Activated naive CD8-positive, alpha-beta T cell treated with anti-CD3 and anti-CD28 coated beads, Interleukin-2, amount 50 U/mL, for 24 hours (primary cell): Measurements from ENCODE around the gene TAF1D.
"Not testable (repeated sequence)": the region's sequence is repeated elsewhere in the genome, so short reads cannot be mapped to it uniquely, and the experiment has no call there.

Source experiments
- ATAC-seq: fragments of 150-1000 bp; cut with Tn5 transposase; one replicate; pipeline ENCODE4 v1.10.0; 2021
- DNase-seq: peaks from one replicate; pipeline ENCODE4 v3.0.0; 2021
- H3K27ac Mint-ChIP-seq: one replicate; pipeline ENCODE4 v1.8.0; 2021; ENCODE audit warnings: mild to moderate bottlenecking, mixed read lengths
- H3K27me3 Mint-ChIP-seq: one replicate; pipeline ENCODE4 v1.8.0; 2021; ENCODE audit warnings: mixed read lengths
- H3K36me3 Mint-ChIP-seq: one replicate; pipeline ENCODE4 v1.8.0; 2021; ENCODE audit warnings: low read depth, mixed read lengths
- H3K4me1 Mint-ChIP-seq: one replicate; pipeline ENCODE4 v1.8.0; 2021; ENCODE audit warnings: mixed read lengths
- H3K4me3 Mint-ChIP-seq: one replicate; pipeline ENCODE4 v1.8.0; 2021; ENCODE audit warnings: mild to moderate bottlenecking, moderate library complexity, mixed read lengths
- H3K9me3 Mint-ChIP-seq: one replicate; pipeline ENCODE4 v1.8.0; 2021; ENCODE audit warnings: mixed read lengths

The TAF1D gene

DNA sequence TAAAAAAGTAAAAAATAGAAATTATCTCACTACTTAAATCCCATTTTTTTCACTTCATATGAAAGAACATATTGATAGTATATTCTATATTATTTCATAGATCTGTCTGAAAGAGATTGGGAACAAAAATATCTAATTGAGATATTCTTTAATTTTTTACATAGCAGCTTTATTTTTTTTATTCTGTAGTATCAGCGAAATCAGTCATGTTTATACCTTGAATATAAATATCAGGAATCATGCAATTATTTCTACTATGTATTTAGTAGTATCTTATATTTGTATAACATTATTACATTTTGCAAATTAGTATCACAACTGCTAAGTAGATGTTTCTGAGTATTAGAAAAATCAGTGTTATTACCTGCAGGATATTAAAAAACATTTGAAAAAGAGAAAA lies 20.6 kb upstream of the TAF1D start:
- Mint-ChIP-seq H3K27ac (no peak overlapping the region), H3K27me3 (no peaks in the 10 kb centered on the region), H3K4me1 (no peaks in the 10 kb centered on the region), H3K4me3 (no peak overlapping the region), H3K9me3 (peaks cover 3% of the 10 kb centered on the region), H3K36me3 (peaks cover 39% of the 10 kb centered on the region)
- no peak for DNase-seq
- no peak for ATAC-seq

DNA sequence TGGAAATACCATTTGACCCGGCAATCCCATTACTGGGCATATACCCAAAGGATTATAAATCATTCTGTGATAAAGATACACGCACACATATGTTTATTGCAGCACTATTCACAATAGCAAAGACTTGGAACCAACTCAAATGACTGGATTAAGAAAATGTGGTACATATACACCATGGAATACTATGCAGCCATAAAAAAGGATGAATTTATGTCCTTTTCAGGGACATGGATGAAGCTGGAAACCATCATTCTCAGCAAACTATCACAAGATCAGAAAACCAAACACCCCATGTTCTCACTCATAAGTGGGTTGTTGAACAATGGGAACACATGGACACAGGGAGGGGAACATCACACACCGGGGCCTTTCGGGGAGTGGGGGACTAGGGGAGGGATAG lies 17.8 kb upstream of the TAF1D start:
- not testable (repeated sequence) for DNase-seq, ATAC-seq, H3K4me1 Mint-ChIP-seq, H3K4me3 Mint-ChIP-seq, H3K27me3 Mint-ChIP-seq, H3K27ac Mint-ChIP-seq, H3K9me3 Mint-ChIP-seq
- peaks cover 41% of the 10 kb centered on the region for H3K36me3 Mint-ChIP-seq

DNA sequence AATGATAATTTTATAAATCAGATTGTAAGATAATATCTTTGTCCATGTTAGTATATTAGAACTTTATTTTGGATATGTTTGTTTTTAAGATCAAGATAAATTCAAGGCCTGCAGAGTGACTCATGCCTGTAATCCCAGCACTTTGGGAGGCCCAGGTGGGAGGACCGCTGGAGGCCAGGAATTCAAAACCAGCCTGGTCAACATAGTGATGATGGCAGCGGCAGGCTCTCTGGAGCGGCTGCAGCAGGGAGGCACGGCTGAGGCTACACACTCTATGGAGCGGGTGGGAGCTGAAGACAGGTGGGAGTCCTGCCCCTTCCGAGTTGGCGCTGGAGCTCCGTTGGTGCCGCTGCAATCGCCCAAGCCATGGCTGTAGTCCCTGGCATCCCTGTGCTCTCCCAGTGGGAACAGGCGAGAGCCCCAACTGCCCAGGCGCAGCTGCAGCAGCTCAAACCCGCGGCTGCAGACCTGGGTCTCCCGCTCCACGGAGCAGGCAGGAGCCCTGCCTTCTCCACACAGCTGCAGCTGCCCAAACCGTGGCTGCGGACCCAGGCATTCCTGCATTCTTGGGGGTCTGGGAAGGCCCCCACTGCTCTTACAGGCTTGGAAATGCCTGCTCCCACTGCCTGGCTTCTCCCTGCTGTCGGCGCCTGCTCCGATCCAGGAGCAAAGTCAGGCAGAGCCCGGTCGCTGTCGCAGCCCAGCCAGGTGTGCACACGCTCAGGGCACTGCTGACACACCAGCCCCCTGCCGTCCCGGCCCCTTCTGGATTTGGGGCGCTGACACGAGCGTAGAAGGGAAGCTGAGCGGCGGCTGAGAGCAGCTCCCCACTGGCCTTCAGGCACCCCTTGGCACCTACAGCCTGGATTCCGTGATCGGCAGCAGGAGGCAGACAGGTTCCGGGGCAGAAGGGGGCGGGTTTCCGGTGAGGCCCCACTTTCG lies 16.9 kb upstream of the TAF1D start:
- Mint-ChIP-seq H3K27ac (no peak overlapping the region), H3K4me3 (no peak overlapping the region), H3K27me3 (no peaks in the 10 kb centered on the region), H3K4me1 (no peaks in the 10 kb centered on the region), H3K36me3 (peaks cover 37% of the 10 kb centered on the region), H3K9me3 (no peaks in the 10 kb centered on the region)
- ATAC-seq: no peak
- DNase-seq: no peak

DNA sequence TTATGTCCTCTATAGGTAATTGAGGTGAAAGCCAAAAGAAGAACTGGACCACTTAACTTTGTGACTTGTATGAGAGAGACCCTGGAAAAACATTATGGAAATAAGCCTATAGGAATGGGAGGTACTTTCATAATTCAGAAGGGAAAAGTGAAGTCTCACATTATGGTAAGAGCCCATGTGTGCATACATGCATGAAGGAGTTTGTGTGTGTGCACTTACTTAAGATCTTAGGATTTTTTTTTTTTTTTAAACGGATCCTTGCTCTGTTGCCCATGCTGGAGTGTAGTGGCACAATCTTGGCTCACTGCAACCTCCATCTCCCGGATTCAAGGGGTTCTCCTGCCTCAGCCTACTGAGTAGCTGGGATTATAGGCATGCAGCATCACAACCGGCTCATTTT lies 16.0 kb upstream of the TAF1D start:
- Mint-ChIP-seq H3K4me1 (no peaks in the 10 kb centered on the region), H3K4me3 (no peak overlapping the region), H3K9me3 (no peaks in the 10 kb centered on the region), H3K36me3 (peaks cover 40% of the 10 kb centered on the region), H3K27me3 (no peaks in the 10 kb centered on the region), H3K27ac (no peak overlapping the region)
- no peak for DNase-seq
- no peak for ATAC-seq

DNA sequence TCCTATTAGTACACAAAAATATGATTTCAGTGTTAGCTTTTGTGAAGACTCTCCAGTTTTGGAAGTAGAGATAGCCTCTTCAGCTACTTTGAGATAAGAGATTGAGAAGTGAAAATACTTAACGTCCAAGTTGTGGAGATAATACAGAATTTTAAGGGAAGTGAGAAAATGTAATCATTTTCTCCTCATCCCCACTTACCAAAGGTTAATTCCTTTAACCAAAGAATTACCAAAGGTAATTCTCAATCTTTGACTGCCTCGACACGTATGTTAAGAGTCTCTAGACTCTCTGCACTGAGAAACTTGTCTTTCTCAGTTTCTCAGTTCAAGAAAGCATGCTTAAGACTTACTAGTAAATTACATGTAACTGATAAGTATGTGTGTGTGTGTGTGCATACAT lies 15.5 kb upstream of the TAF1D start:
- H3K36me3 Mint-ChIP-seq: peaks cover 42% of the 10 kb centered on the region

DNA sequence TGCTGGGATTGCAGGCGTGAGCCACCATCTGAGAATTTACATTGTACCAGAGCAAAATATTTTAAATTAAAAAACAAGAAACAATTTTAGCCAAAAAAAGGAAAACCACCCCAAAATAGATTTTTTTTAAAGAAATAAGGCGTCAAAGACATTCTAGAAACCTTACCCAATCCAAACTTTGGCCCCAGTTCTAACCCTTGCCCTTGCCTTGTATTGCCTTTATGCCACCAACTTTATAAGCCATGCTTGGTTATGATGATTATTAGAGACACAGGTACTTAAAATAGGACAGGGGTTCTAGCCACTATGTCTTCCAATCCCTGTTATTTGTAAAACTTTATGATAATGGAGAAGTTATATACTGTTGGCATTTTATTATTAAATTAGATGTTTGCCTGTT lies 11.9 kb upstream of the TAF1D start:
- H3K4me3 Mint-ChIP-seq: no peak overlapping the region
- H3K9me3 Mint-ChIP-seq: no peaks in the 10 kb centered on the region
- no peak for ATAC-seq
- H3K36me3 Mint-ChIP-seq: peaks cover 31% of the 10 kb centered on the region
- no peaks in the 10 kb centered on the region for H3K4me1 Mint-ChIP-seq
- no peaks in the 10 kb centered on the region for H3K27me3 Mint-ChIP-seq
- no peak overlapping the region for H3K27ac Mint-ChIP-seq
- DNase-seq: no peak

More for the DNA sequence above, 15.5 kb upstream of the TAF1D start:
- ATAC-seq: no peak
- H3K27me3 Mint-ChIP-seq: no peaks in the 10 kb centered on the region
- no peak overlapping the region for H3K27ac Mint-ChIP-seq
- no peak for DNase-seq
- no peaks in the 10 kb centered on the region for H3K4me1 Mint-ChIP-seq
- no peak overlapping the region for H3K4me3 Mint-ChIP-seq
- H3K9me3 Mint-ChIP-seq: no peaks in the 10 kb centered on the region

DNA sequence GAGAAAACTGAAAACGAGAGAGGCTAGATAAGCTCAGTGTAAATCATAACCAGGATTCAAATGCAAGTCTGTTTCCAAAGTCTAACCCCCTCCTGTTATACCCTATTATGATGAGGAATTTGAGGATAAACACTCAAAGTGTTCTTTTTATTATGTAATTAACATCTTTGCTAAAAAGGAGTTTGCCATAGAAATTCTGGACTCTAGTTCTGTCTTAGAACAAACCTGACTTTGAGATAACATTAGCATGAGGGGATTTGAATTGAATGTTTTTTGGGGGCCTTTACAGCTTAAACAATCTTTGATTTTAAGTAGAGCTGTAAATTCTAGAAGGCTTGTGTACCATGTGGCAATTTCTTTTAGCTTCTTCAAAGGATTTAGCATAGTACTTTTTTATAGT lies 9.7 kb upstream of the TAF1D start:
- DNase-seq: no peak
- Mint-ChIP-seq H3K9me3 (no peaks in the 10 kb centered on the region), H3K27me3 (no peaks in the 10 kb centered on the region), H3K4me1 (no peaks in the 10 kb centered on the region), H3K36me3 (peaks cover 18% of the 10 kb centered on the region), H3K27ac (no peak overlapping the region), H3K4me3 (no peak overlapping the region)
- ATAC-seq: no peak

DNA sequence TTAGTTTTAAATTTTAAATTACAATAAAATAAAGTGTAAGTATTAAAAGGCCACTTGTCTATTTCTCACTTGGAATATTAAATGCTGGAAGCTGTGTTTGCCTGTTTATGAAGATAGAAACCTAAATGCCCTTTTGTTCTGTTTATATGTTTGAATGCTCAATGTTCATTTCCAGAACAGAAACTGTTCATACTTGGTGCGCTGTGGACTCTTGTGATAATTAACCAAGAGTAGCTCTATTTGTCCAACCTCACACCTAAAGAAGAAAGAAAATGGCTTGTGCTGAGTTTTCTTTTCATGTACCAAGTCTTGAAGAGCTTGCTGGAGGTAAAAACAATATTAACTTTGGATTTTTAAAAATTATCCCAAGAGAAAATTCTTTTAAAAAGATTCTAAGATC lies 5.8 kb upstream of the TAF1D start:
- DNase-seq: no peak
- no peaks in the 10 kb centered on the region for H3K27me3 Mint-ChIP-seq
- no peak overlapping the region for H3K4me3 Mint-ChIP-seq
- peaks cover 12% of the 10 kb centered on the region for H3K36me3 Mint-ChIP-seq
- ATAC-seq: no peak
- no peaks in the 10 kb centered on the region for H3K9me3 Mint-ChIP-seq
- H3K27ac Mint-ChIP-seq: no peak overlapping the region
- peaks cover 22% of the 10 kb centered on the region for H3K4me1 Mint-ChIP-seq

DNA sequence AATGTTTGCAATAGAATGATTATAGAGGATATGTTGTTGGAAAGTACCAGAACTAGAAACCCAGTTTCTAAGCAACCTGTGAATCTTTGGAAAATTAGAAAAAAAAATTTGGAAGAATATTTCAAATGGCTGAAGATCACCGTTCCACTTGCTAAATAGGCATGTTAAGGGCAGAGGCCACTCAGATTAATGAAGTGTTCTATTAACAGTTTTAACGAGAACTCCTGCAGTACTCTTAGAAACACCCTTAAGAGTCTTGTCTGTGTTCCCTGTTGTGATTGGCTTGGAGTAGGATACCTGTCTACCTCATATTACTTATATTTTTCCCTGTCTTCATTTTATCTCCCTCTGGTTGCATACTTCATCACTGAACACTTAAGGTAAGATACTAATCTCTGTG lies 4.8 kb upstream of the TAF1D start:
- Mint-ChIP-seq H3K4me1 (peaks cover 25% of the 10 kb centered on the region), H3K9me3 (no peaks in the 10 kb centered on the region), H3K27ac (no peak overlapping the region), H3K4me3 (no peak overlapping the region), H3K36me3 (peaks cover 19% of the 10 kb centered on the region), H3K27me3 (no peaks in the 10 kb centered on the region)
- ATAC-seq: no peak
- DNase-seq: no peak

DNA sequence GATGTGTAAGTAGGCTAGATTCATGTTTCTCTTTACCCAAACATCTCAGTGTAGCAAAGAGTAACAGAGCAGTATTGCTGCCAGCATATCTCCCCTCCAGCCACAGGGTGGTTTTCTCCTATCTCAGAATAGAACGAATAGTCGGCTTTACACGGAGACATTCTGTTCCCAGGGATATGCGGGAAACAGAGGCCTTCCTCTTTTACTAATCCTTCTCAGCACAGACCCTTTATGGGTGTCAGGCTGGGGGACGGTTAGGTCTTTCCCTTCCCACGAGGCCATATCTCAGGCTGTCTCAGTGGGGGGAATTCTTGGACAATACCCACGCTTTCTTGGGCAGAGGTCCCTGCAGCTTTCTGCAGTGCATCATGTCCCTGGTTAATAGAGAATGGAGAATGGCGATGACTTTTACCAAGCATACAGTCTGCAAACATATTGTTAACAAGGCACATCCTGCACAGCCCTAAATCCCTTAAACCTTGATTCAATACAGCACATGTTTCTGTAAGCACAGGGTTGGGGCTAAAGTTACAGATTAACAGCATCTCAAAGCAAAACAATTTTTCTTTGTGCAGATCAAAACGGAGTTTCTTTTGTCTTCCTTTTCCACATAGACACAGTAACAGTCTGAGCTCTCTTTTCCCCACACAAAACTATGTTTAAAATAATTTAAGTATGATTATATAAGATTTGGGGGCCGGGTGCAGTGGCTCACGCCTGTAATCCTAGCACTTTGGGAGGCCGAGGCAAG lies 3.9 kb upstream of the TAF1D start:
- not testable (repeated sequence) for DNase-seq, H3K27ac Mint-ChIP-seq, ATAC-seq, H3K27me3 Mint-ChIP-seq, H3K9me3 Mint-ChIP-seq, H3K4me3 Mint-ChIP-seq
- H3K36me3 Mint-ChIP-seq: peaks cover 26% of the 10 kb centered on the region
- H3K4me1 Mint-ChIP-seq: peaks cover 30% of the 10 kb centered on the region

DNA sequence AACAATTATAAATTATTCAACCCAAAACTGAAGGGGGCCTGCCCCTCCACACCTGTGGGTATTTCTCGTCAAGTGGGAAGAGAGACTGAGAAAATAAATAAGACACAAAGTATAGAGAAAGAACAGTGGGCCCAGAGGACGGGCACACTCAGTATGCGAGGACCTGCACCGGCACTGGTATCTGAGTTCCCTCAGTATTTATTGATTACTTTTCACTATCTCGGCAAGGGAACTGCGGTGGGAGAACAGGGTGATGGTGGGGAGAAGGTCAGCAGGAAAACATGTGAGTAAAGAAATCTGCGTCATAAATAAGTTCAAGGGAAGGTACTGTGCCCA lies 3.3 kb upstream of the TAF1D start:
- Mint-ChIP-seq H3K4me1 (peaks cover 34% of the 10 kb centered on the region), H3K4me3 (no peak overlapping the region), H3K27me3 (no peaks in the 10 kb centered on the region), H3K36me3 (peaks cover 31% of the 10 kb centered on the region), H3K27ac (no peak overlapping the region), H3K9me3 (no peaks in the 10 kb centered on the region)
- ATAC-seq (no peak), DNase-seq (no peak)

DNA sequence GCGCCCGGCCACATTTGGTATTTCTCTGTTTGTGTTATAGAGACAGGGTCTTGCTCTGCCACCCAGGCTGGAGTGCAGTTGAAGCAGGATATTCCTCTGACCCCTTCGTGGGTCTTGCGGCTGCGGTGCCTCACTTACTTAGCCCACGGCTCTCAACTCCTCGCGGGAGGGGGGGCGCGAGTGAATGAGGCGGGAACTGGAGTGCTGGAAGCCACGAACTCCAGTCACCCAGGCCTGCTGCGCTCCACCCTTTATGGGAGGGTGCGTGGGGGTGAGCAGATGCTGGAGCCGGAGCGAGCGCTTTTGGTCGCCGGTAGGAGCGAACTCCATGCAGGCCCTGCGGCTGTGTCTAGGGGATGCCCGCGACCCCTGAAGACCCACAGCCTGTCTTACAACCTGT lies 2.0 kb upstream of the TAF1D start:
- H3K27ac Mint-ChIP-seq: no peak overlapping the region
- no peak for ATAC-seq
- peaks cover 43% of the 10 kb centered on the region for H3K36me3 Mint-ChIP-seq
- no peaks in the 10 kb centered on the region for H3K27me3 Mint-ChIP-seq
- peak overlapping the region; percentile 59 for H3K4me3 Mint-ChIP-seq
- DNase-seq: no peak
- H3K4me1 Mint-ChIP-seq: peaks cover 46% of the 10 kb centered on the region
- H3K9me3 Mint-ChIP-seq: no peaks in the 10 kb centered on the region

DNA sequence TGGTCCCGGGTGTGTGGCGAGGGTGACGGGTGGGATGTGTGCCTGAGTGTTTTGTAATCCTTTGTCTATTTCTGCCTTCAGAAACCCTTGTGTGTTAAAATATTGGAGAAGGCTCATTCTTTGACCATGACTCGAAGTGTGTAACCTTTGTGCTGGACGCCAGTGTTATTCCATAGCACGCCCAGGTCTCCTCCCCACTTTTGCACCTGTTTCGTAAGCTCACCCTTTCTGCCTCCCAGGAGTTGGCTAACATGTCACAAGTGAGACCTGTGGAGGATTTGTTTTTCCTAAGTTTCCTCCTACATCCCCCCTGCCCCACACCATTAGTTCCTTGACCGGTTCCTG lies 559 bp upstream of the TAF1D start:
- H3K36me3 Mint-ChIP-seq: peaks cover 55% of the 10 kb centered on the region
- ATAC-seq (peak; percentile 7), DNase-seq (no peak)
- peak overlapping the region; percentile 100 for H3K27ac Mint-ChIP-seq
- H3K4me1 Mint-ChIP-seq: peaks cover 60% of the 10 kb centered on the region
- H3K27me3 Mint-ChIP-seq: no peaks in the 10 kb centered on the region
- H3K4me3 Mint-ChIP-seq: peak overlapping the region; percentile 99
- no peaks in the 10 kb centered on the region for H3K9me3 Mint-ChIP-seq

DNA sequence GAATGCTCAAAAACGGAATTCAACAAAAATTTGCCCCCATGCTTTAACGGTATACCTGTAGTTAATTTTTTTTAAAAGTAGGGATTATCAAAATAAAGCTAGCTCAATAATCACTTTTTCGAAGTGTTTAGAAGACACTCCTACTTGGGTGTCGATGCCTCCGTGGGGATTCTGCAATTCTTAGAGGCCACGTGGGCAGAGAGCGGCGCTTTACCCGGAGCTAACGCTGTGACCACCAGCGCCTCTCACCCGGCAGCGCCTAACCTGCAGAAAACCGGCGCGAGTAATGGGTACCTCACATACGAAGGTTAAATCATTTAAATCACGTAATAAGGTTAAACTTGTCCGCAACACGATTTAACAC lies 583 bp downstream of the TAF1D start:
- H3K4me1 Mint-ChIP-seq: peaks cover 70% of the 10 kb centered on the region
- ATAC-seq (peak; percentile 35), DNase-seq (peak; percentile 62)
- H3K4me3 Mint-ChIP-seq: peak overlapping the region; percentile 99
- peaks cover 66% of the 10 kb centered on the region for H3K36me3 Mint-ChIP-seq
- no peaks in the 10 kb centered on the region for H3K27me3 Mint-ChIP-seq
- H3K9me3 Mint-ChIP-seq: no peaks in the 10 kb centered on the region
- H3K27ac Mint-ChIP-seq: peak overlapping the region; percentile 100

DNA sequence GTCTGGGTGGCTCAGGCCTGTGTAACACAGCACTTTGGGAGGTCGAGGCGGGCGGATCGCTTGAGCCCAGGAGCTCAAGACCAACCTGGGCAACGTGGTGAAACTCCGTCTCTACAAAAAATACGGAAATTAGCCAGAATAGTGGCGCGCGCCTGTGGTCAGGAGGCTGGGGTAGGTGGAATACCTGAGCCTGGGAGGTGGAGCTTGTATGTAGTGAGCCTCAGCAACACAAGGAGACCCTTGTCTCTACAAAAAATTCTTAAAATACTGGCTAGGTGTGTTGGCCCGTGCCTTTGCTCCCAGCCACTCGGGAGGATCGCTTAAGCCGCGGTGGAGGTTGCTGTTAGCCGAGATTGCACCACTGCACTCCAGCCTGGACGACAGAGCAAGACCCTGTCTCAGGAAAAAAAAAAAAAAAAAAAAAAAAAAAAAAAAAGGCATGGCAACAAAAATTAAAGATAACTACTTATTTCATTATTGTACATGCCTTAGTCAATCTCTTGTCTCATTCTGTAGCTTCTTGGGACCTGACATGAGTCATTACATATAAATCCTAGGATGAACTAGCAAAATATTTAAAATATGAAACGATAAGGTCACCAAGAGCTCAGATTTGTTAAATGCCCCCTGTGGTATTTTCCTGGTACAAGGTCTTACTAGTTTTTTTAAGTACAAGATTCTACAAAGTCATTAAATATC lies 1.1 kb downstream of the TAF1D start:
- peaks cover 73% of the 10 kb centered on the region for H3K4me1 Mint-ChIP-seq
- H3K27ac Mint-ChIP-seq: peak overlapping the region; percentile 100
- DNase-seq: peak; percentile 54
- peak overlapping the region; percentile 99 for H3K4me3 Mint-ChIP-seq
- peaks cover 72% of the 10 kb centered on the region for H3K36me3 Mint-ChIP-seq
- H3K9me3 Mint-ChIP-seq: no peaks in the 10 kb centered on the region
- no peaks in the 10 kb centered on the region for H3K27me3 Mint-ChIP-seq
- peak; percentile 22 for ATAC-seq
